Measurements from ENCODE around the gene TMEM212. TPM values are rescaled to one million over a fixed set of nuclear protein-coding genes. Genes with fewer than 3 reads are reported as not detected.

TMEM212 gene
- total RNA-seq: not detected

GRCh38 chr3:171842864-171843518 is at the start of gene TMEM212:
Gene TMEM212 (plus strand): TSS chr3:171843349. CDS start chr3:171843384, 35 bp downstream.
- POLR2A ChIA-PET: no interaction called here
- CTCF ChIA-PET: interaction anchor here (0.7 kb wide), 1 partner anchor 420 kb away, joined by 3 read pairs; no protein-coding TSS in a partner anchor

GRCh38 chr3:171796625-171797264 is 46.4 kb upstream of the TMEM212 start:
- ChIA-PET CTCF (no interaction called here), POLR2A (no interaction called here)

- CTCF ChIA-PET: no interaction called here
- POLR2A ChIA-PET: no interaction called here
Measured at GRCh38 chr3:171797265-171797679, 45.9 kb upstream of the TMEM212 start.

- ChIA-PET POLR2A (no interaction called here), CTCF (no interaction called here)
Measured at GRCh38 chr3:171797873-171798272, 45.3 kb upstream of the TMEM212 start.

- ChIA-PET POLR2A (no interaction called here), CTCF (no interaction called here)
Measured at GRCh38 chr3:171799501-171799900, 43.6 kb upstream of the TMEM212 start.

GRCh38 chr3:171801738-171802589 is 41.2 kb upstream of the TMEM212 start:
- ChIA-PET POLR2A (no interaction called here), CTCF (no interaction called here)

GRCh38 chr3:171802590-171802956 is 40.6 kb upstream of the TMEM212 start:
- POLR2A ChIA-PET: no interaction called here
- CTCF ChIA-PET: no interaction called here

GRCh38 chr3:171803044-171803443 is 40.1 kb upstream of the TMEM212 start:
- POLR2A ChIA-PET: no interaction called here
- CTCF ChIA-PET: no interaction called here

- ChIA-PET CTCF (no interaction called here), POLR2A (no interaction called here)
Measured at GRCh38 chr3:171804618-171805389, 38.3 kb upstream of the TMEM212 start.

GRCh38 chr3:171805687-171806086 is 37.5 kb upstream of the TMEM212 start:
- POLR2A ChIA-PET: no interaction called here
- CTCF ChIA-PET: no interaction called here

- ChIA-PET CTCF (no interaction called here), POLR2A (interaction anchor here (0.6 kb wide), 1 partner anchor 280 kb away, joined by 3 read pairs; no protein-coding TSS in a partner anchor)
Measured at GRCh38 chr3:171806200-171807128, 36.7 kb upstream of the TMEM212 start.

GRCh38 chr3:171807129-171807675 is 35.9 kb upstream of the TMEM212 start:
- POLR2A ChIA-PET: interaction anchor here (0.6 kb wide), 1 partner anchor 279 kb away, joined by 3 read pairs; no protein-coding TSS in a partner anchor
- CTCF ChIA-PET: no interaction called here

GRCh38 chr3:171807806-171808205 is 35.3 kb upstream of the TMEM212 start:
- CTCF ChIA-PET: no interaction called here
- POLR2A ChIA-PET: no interaction called here

- CTCF ChIA-PET: no interaction called here
Measured at GRCh38 chr3:171809611-171809860, 33.6 kb upstream of the TMEM212 start.

GRCh38 chr3:171809861-171810628 is 33.1 kb upstream of the TMEM212 start, which contains the start of gene PLD1:
Gene PLD1 (minus strand): TSS chr3:171810483. CDS start chr3:171738051, 72,432 bp downstream.
- CTCF ChIA-PET: no interaction called here
- POLR2A ChIA-PET: interaction anchor here (0.6 kb wide), 1 partner anchor 15 kb away, joined by 3 read pairs; no protein-coding TSS in a partner anchor

More at GRCh38 chr3:171809611-171809860, 33.6 kb upstream of the TMEM212 start:
- POLR2A ChIA-PET: no interaction called here

- CTCF ChIA-PET: no interaction called here
- POLR2A ChIA-PET: no interaction called here
Measured at GRCh38 chr3:171810629-171811294, 32.4 kb upstream of the TMEM212 start.

- ChIA-PET CTCF (no interaction called here), POLR2A (no interaction called here)
Measured at GRCh38 chr3:171811295-171811912, 31.7 kb upstream of the TMEM212 start.

Data from activated CD8-positive, alpha-beta memory T cell treated with anti-CD3 and anti-CD28 coated beads for 36 hours (primary cell).